ENCODE results near the gene PLA2G5.

The PLA2G5 gene

GRCh38 chr1:20093303-20093702, 23.3 kb downstream of the PLA2G5 start:
- DNase-seq = no peak

- DNase-seq = no peak
Observed at GRCh38 chr1:20093940-20094391, 24.0 kb downstream of the PLA2G5 start.

- no peak for DNase-seq
Observed at GRCh38 chr1:20095564-20096434, 25.8 kb downstream of the PLA2G5 start.

GRCh38 chr1:20096840-20097447, 26.9 kb downstream of the PLA2G5 start:
- no peak for DNase-seq

- no peak for DNase-seq
Observed at GRCh38 chr1:20099533-20099932, 29.5 kb downstream of the PLA2G5 start.

DNA sequence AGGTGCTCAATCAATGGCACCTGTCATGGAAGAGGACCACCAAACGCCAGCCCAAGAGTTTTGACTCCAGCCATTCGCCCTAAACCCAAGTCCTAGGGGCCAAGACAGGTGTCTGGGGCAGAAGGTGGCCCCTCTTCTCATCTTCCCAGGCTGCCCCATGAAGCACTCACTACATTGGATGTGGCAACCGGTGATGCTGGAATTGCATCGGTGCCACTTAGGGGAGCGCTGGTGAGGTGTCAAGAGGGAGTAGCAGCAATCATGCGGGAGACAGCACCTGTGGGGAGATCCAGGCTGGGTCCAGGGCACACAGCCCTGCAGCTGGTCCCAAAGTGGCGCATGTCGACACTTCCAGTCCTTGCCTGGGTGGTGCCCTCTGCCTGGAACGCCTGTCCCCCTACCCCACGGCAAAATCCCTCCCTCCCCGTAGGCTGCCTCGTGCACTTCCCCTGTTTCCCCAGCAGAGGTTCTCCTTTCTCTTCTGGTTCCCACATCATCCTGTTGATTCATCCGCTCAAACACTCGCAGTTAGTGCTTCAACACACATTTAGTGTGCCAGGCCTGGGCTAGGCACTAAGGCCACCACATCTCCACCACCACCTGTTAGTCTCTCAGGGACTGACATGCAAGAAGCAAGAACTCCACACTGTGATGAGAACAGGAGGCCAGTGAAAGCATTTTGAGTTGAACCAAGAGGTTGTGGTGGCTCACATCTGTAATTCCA, 30.8 kb downstream of the PLA2G5 start:
- peak; percentile 71 for DNase-seq

- no peak for DNase-seq
Observed at GRCh38 chr1:20102875-20103274, 32.9 kb downstream of the PLA2G5 start.

GRCh38 chr1:20105856-20106255, 35.9 kb downstream of the PLA2G5 start:
- DNase-seq = no peak

GRCh38 chr1:20107351-20107750, 37.4 kb downstream of the PLA2G5 start:
- no peak for DNase-seq

DNA sequence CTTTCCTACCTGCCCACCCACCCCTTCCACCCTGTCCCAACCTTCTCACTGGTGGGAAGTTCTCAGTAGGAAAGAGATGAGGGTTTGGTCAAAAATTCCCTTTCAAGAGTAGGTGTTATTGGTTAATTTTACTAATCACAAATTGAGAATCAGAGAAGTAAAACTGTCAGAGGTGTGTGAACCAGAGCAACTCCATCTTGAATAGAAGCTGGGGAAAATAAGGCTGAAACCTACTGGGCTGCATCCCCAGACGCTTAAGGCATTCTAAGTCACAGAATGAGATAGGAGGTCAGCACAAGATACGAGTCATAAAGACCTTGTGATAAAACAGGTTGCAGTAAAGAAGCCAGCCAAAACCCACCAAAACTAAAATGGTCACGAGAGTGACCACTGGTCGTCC, 37.8 kb downstream of the PLA2G5 start:
- no peak for DNase-seq

- DNase-seq = peak; percentile 42
Observed at GRCh38 chr1:20108366-20109123, 38.6 kb downstream of the PLA2G5 start.

GRCh38 chr1:20109223-20109856, 39.3 kb downstream of the PLA2G5 start:
- DNase-seq = peak; percentile 36

DNA sequence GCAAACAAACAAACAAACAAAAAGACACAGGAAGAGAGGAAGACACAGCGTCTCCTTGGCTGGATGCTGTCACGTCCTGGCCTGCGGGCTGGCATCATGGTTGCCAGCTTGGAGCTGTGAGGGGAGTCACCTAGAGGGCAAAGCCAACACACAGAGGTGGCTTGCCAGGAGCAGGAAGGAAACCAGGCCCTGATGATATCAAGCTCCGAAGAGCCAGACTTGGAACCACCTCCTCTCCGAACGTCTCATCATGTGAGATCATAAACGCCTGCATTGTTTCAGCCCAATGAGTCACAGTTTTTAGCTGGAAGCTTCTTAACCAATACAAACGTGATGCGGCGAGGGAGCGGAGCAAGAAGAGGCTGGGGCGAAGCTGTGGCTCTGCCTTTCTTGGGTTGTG, 40.7 kb downstream of the PLA2G5 start:
- DNase-seq = no peak

- DNase-seq = no peak
Observed at GRCh38 chr1:20111452-20111851, 41.5 kb downstream of the PLA2G5 start.

DNA sequence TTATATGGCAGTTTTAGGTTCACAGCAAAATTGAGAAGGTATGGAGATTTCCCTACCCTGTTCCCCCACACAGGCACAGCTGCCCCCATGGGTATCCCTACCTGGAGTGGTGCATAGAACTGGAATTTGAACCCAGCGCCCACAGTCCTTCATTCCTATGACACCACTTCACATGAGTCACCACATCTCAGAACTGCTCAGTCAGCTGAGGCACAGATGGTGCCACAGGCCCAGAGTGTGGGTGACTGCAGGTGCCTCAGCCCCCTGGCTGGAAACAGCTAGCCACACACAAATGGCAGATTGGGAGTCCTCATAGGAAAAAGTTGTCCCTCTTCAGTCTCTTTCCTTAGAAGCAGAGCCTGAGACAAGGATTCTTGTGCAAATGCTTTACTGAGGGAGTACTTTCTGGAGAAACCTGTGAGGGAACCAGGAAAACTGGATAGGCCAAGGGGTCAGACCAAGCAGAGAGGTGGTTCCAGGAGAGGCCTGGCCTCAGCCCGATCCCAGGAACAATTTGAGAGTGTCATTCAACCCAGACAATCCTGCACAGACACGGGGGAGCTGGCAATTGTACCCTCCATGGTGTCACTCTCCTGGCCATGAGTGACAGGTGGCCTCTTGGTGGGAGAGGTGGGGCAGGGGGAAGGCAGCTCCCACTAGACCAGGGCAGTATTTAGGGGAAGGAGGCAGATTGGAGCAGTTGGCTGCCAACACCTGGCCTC, 42.4 kb downstream of the PLA2G5 start:
- peak; percentile 79 for DNase-seq

DNA sequence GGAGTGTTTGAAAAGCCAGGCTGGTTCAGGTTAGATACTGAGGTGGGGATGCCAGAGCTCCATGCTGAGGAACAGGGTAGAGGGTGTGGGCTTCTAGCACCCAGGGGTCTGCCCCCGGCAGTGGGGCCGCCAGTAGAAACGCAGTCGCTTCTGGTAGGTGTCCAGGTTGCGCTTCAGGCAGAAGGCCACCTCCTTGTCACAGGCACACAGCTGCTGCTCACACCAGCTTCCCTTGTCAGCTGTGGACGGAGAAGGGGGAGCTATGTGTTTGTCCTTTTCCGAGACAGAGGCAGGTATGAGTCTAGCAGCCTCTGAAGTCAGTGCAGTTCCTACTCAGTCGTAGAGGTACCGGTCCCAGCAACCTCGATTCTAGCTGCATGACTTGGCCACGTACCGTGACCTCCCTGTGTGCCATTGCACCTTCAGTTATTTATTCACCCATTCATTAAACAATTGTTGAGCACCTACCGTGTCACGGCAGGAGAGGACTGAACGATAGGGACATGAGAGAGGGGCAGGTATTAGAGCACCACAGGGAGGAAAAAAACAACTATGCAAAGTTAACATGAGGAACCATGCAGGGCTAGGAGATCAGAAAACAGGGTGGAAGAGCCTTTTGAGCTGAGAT, 44.1 kb downstream of the PLA2G5 start:
- no peak for DNase-seq

- no peak for DNase-seq
Observed at GRCh38 chr1:20115479-20115878, 45.5 kb downstream of the PLA2G5 start.

DNA sequence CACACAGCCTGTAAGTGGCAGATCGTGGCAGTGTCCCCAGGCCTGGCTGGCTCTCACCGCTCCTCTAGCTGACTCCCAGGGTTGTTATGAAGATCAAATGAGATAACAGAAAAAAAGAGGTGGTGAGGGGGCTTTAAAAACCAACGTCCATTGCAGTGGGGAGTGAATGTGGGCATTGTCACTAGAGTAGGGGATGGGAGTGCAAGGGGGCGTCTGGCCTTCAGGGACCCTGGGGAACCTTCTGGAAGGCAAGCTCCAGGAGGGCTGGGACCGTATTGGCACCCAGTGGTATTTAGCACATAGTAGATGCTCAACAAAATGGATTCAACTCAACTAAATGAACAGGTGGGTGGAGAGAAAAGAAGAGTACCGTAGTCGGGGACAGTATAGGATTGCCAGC, 45.9 kb downstream of the PLA2G5 start:
- DNase-seq = no peak

- DNase-seq = no peak
Observed at GRCh38 chr1:20117236-20117635, 47.2 kb downstream of the PLA2G5 start.

DNA sequence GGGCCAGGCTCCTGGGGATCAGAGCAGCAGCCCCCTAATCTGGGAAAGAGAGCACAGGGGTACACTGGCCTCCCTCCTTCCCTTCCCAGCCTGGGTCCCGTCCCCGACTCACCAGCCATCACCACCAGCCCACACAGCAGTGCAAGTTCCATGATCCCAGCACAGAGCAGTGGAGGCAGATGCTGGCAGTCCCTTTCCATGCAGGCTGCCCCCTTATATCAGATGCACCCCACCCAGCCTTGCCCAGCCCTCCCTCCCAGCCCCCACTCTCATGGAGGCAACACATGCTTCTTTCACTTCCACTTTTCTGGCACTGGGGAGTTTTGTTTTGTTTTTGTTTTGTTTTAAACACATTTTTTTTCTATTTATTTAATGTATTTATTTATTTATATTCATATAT, 49.4 kb downstream of the PLA2G5 start, which contains the start of gene PLA2G2D:
Gene PLA2G2D, minus strand, starts transcription at position 190 of the 400 bp plus-strand sequence. Its CDS starts 38 bp downstream, at position 152.
- no peak for DNase-seq

GRCh38 chr1:20120796-20121195, 50.8 kb downstream of the PLA2G5 start:
- no peak for DNase-seq

All from RPMI8226 (cell line).